Right hindlimb (tissue), 1 donor: ENCODE measurements around the gene HSPA6.
"Not testable (repeated sequence)": the region's sequence is repeated elsewhere in the genome, so short reads cannot be mapped to it uniquely, and the experiment has no call there.

Experiments
- DNase-seq: peaks from one replicate; pipeline ENCODE4 v3.0.0-alpha.2; 2018

The HSPA6 gene

GRCh38 chr1:161563522-161563921 lies 39.2 kb downstream of the HSPA6 start:
- not testable (repeated sequence) for DNase-seq

- DNase-seq = not testable (repeated sequence)
Measured at GRCh38 chr1:161566602-161566960, 42.2 kb downstream of the HSPA6 start.

- not testable (repeated sequence) for DNase-seq
Measured at GRCh38 chr1:161571703-161572102, 47.4 kb downstream of the HSPA6 start.
